HG03039 (cell line): Measurements from ENCODE around the gene RNF166.

Experiments used
- ATAC-seq: cut with Tn5 transposase; IDR thresholded peaks from one replicate; pipeline ENCODE4 v1.9.1; 2021; ENCODE audit warnings: mild to moderate bottlenecking, moderate library complexity; ENCODE audit not compliant: unreplicated experiment

RNF166 gene

GRCh38 chr16:88725609-88726407 lies 19.6 kb upstream of the RNF166 start:
- ATAC-seq, result no peak

GRCh38 chr16:88724855-88725555 lies 18.8 kb upstream of the RNF166 start:
- no peak for ATAC-seq

- no peak for ATAC-seq
Observed at GRCh38 chr16:88723911-88724310, 17.7 kb upstream of the RNF166 start.

- ATAC-seq, result no peak
Observed at GRCh38 chr16:88723507-88723887, 17.3 kb upstream of the RNF166 start.

GRCh38 chr16:88722784-88723506 lies 16.7 kb upstream of the RNF166 start:
- ATAC-seq, result no peak

- ATAC-seq, result no peak
Observed at GRCh38 chr16:88721815-88722755, 15.9 kb upstream of the RNF166 start.

- no peak for ATAC-seq
Observed at GRCh38 chr16:88721236-88721635, 15.0 kb upstream of the RNF166 start.

- ATAC-seq, result no peak
Observed at GRCh38 chr16:88720396-88720970, 14.3 kb upstream of the RNF166 start.

- ATAC-seq, result no peak
Observed at GRCh38 chr16:88719933-88720296, 13.7 kb upstream of the RNF166 start.

GRCh38 chr16:88719267-88719932 lies 13.2 kb upstream of the RNF166 start:
- ATAC-seq, result no peak

- ATAC-seq, result no peak
Observed at GRCh38 chr16:88718178-88718577, 12.0 kb upstream of the RNF166 start.

- ATAC-seq, result no peak
Observed at GRCh38 chr16:88716601-88717001, 10.4 kb upstream of the RNF166 start.

- no peak for ATAC-seq
Observed at GRCh38 chr16:88716201-88716600, 10.0 kb upstream of the RNF166 start.

- ATAC-seq, result no peak
Observed at GRCh38 chr16:88715312-88716190, 9.3 kb upstream of the RNF166 start.

- ATAC-seq, result no peak
Observed at GRCh38 chr16:88714420-88715302, 8.5 kb upstream of the RNF166 start.

- ATAC-seq, result no peak
Observed at GRCh38 chr16:88713568-88714419, 7.6 kb upstream of the RNF166 start.

- no peak for ATAC-seq
Observed at GRCh38 chr16:88713054-88713453, 6.8 kb upstream of the RNF166 start.
